ENCODE measurements around the gene GMEB1.

DNA sequence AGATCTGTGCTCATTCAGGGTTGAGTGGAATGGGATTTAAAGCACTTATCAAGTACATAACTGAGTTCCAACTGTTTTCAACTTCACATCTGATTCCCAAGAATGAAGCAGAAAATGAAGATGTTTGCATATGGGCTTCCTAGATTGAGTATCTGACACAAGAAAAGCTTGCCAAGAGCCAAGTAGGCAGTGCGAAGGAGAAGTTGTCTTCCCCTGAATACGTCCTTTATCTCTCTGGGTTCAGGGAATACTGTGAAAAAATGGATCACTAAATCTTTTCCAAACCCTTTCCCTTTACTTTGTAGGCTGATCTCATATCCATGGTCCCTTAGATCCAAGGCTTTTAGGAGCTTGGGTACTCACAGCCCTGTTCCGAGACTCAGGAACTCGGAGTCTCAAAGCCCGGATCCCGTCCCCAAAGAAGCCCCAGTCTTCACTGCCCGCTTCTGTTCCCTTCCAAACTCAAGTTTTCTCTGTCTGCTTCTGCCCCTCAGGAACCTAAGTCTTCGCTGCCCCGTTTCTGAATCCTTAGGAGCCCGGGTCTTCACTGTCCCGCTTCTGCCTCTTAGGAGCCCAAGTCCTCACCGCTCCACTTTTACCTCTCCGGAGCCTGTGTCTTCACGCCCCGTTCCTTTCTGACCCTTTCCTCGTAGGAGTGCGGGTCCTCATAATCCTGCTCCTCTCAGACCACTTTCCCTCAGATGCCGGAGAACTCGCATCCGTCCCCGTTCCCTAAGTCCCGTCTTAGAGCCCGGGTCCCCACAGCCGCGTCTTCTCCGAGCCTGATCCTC, 26.3 kb upstream of the GMEB1 start:
- TF ChIP-seq, protein P1, sequence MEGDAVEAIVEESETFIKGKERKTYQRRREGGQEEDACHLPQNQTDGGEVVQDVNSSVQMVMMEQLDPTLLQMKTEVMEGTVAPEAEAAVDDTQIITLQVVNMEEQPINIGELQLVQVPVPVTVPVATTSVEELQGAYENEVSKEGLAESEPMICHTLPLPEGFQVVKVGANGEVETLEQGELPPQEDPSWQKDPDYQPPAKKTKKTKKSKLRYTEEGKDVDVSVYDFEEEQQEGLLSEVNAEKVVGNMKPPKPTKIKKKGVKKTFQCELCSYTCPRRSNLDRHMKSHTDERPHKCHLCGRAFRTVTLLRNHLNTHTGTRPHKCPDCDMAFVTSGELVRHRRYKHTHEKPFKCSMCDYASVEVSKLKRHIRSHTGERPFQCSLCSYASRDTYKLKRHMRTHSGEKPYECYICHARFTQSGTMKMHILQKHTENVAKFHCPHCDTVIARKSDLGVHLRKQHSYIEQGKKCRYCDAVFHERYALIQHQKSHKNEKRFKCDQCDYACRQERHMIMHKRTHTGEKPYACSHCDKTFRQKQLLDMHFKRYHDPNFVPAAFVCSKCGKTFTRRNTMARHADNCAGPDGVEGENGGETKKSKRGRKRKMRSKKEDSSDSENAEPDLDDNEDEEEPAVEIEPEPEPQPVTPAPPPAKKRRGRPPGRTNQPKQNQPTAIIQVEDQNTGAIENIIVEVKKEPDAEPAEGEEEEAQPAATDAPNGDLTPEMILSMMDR (IDR thresholded peaks at IDR 0.05; ENCODE audit: poor library complexity) = no peak
- TF ChIP-seq EZH2 (IDR thresholded peaks at IDR 0.05; ENCODE audit: borderline replicate concordance) (no peak), EZH2phosphoT487 (IDR thresholded peaks at IDR 0.05; ENCODE audit: low read depth, severe bottlenecking, unreplicated experiment) (no peak)

Data from hepatocyte (in vitro differentiated cells).